HepG2 (cell line): ENCODE results near the gene TCTA. TPM values are rescaled to one million over a fixed set of nuclear protein-coding genes. Genes with fewer than 3 reads are reported as not detected.

Experiments
- ATAC-seq: fragments of 200-7000 bp; cut with Tn5 transposase; 3 replicates; pipeline ENCODE4 v1.9.1; 2020; ENCODE audit warnings: mild to moderate bottlenecking, moderate library complexity
- Bru-seq: library from RNA; stranded (reverse); fragments of 400-500 nt; gene quantifications from one replicate; lab custom pipeline; 2021; lab: Mats Ljungman, UMichigan
- BruChase-seq, 2 experiments: library from RNA; stranded (reverse); fragments of 400-500 nt; gene quantifications; one replicate each; lab custom pipeline; 2021; lab: Mats Ljungman, UMichigan
- BruUV-seq: library from RNA; stranded (reverse); fragments of 400-500 nt; replicated peaks from 2 replicates; lab custom pipeline; 2021; lab: Mats Ljungman, UMichigan
- CTCF ChIA-PET: fragments of 300-600 bp; formaldehyde crosslinking; extraction: SDS; loops from one replicate; lab custom pipeline; 2021; ENCODE audit warnings: low total read pairs, inconsistent platforms, low intra/inter-chr PET ratio; lab: Yijun Ruan, JAX
- POLR2A ChIA-PET: fragments of 350-600 bp; sonication (Branson Sonifier 250); formaldehyde crosslinking; loops from one replicate; lab custom pipeline; 2020; ENCODE audit warnings: antibody characterized with exemption, inconsistent platforms; lab: Yijun Ruan, JAX
- DNase-seq: peaks from one replicate; pipeline ENCODE4 v3.0.0-alpha.2; 2015; ENCODE audit warnings: low spot score
- FAIRE-seq: peaks from 3 replicates; lab custom pipeline; 2011; peaks lifted over from hg19 to GRCh38; lab: Jason Lieb, UNC
- H2AFZ ChIP-seq: one replicate; pipeline ENCODE4 v1.6.1; 2011; ENCODE audit warnings: low read length, inconsistent platforms
- H3K27ac ChIP-seq: fragments of 300-600 bp; 3 replicates; pipeline ENCODE4 v1.8.0; 2011; ENCODE audit warnings: mixed run types, mild to moderate bottlenecking, mixed read lengths, low read length, inconsistent platforms; ENCODE audit not compliant: insufficient read depth; ENCODE audit errors: extremely low read length
- H3K27me3 ChIP-seq, 2 experiments: fragments of 200-600 bp in 1 of 2; 2 replicates in 1 of 2; 3 replicates in 1 of 2; pipeline versions ENCODE4 v1.6.0 to v1.8.0; 2011; ENCODE audit warnings: low read length in 2 of 2, mild to moderate bottlenecking in 2 of 2, moderate library complexity in 2 of 2, inconsistent platforms in 1 of 2; ENCODE audit not compliant: insufficient read depth in 2 of 2, control insufficient read depth in 1 of 2
- H3K36me3 ChIP-seq, 2 experiments: fragments of 200-600 bp in 1 of 2; replicated peaks in 1 of 2; 2 replicates in 1 of 2; 3 replicates in 1 of 2; pipeline versions ENCODE4 v1.5.1 to v1.8.0; 2011; ENCODE audit warnings: low read length in 2 of 2, inconsistent platforms in 1 of 2; ENCODE audit not compliant: insufficient read depth in 2 of 2, control insufficient read depth in 1 of 2
- H3K4me1 ChIP-seq: 2 replicates; pipeline ENCODE4 v1.5.1; 2012; ENCODE audit warnings: low read length, inconsistent platforms; ENCODE audit not compliant: insufficient read depth
- H3K4me2 ChIP-seq: 2 replicates; pipeline ENCODE4 v1.6.0; 2011; ENCODE audit warnings: low read depth, low read length, inconsistent platforms
- H3K4me3 ChIP-seq, 3 experiments: fragments of 200-600 bp in 1 of 3; sonication (generic), shearing (Covaris generic) in 1 of 3; replicated peaks in 1 of 3; 2 replicates each; pipeline ENCODE4 v1.5.1; 2011 to 2016; ENCODE audit warnings: low read length in 3 of 3, inconsistent platforms in 2 of 3, low read depth in 2 of 3, mild to moderate bottlenecking in 2 of 3, control low read depth in 1 of 3, mixed read lengths in 1 of 3; ENCODE audit not compliant: insufficient read depth in 1 of 3
- H3K79me2 ChIP-seq: one replicate; pipeline ENCODE4 v1.6.1; 2011; ENCODE audit warnings: low read length, inconsistent platforms; ENCODE audit not compliant: insufficient read depth
- H3K9ac ChIP-seq: 2 replicates; pipeline ENCODE4 v1.6.0; 2011; ENCODE audit warnings: mild to moderate bottlenecking, low read depth, low read length, inconsistent platforms; ENCODE audit not compliant: insufficient read depth
- H3K9me3 ChIP-seq: 2 replicates; pipeline ENCODE4 v1.5.1; 2012; ENCODE audit warnings: mild to moderate bottlenecking, low read length
- H4K20me1 ChIP-seq: 2 replicates; pipeline ENCODE4 v1.6.0; 2011; ENCODE audit warnings: inconsistent platforms, mild to moderate bottlenecking, low read length, moderate library complexity; ENCODE audit not compliant: insufficient read depth
- FLYWCH1 ChIP-seq: sonication (generic); formaldehyde crosslinking; IDR thresholded peaks from 2 replicates; pipeline ENCODE4 v1.8.1; 2023; ENCODE audit warnings: mild to moderate bottlenecking, missing genetic modification reagents
- GATA4 ChIP-seq: sonication (generic); IDR thresholded peaks from 2 replicates; pipeline ENCODE4 v1.6.1; 2016; ENCODE audit warnings: antibody characterized with exemption, low read depth, borderline replicate concordance
- ISL2 ChIP-seq: sonication (generic); formaldehyde crosslinking; IDR thresholded peaks from 2 replicates; pipeline ENCODE4 v1.5.0; 2020; ENCODE audit warnings: missing genetic modification reagents
- MAFF ChIP-seq: IDR thresholded peaks from 2 replicates; pipeline ENCODE4 v1.6.1; 2011; ENCODE audit warnings: low read depth, low read length, improper control_type of control experiment
- ONECUT2 ChIP-seq: sonication (generic); formaldehyde crosslinking; IDR thresholded peaks from 2 replicates; pipeline ENCODE4 v1.4.0; 2020; ENCODE audit warnings: missing genetic modification reagents
- PAWR ChIP-seq: sonication (generic); formaldehyde crosslinking; IDR thresholded peaks from 2 replicates; pipeline ENCODE4 v1.4.0; 2020; ENCODE audit warnings: missing genetic modification reagents, mild to moderate bottlenecking, borderline replicate concordance
- RAD21 ChIP-seq: fragments of 450-650 bp; formaldehyde crosslinking; IDR thresholded peaks from 2 replicates; pipeline ENCODE4 v1.5.0; 2020; ENCODE audit warnings: mild to moderate bottlenecking
- SUZ12 ChIP-seq: fragments of 150-350 bp; IDR thresholded peaks from 2 replicates; pipeline ENCODE4 v1.6.1; 2014; ENCODE audit warnings: low read depth, low read length
- ZNF124 ChIP-seq: sonication (generic); formaldehyde crosslinking; IDR thresholded peaks from 2 replicates; pipeline ENCODE4 v1.4.0; 2020; ENCODE audit warnings: missing genetic modification reagents
- ZNF205 ChIP-seq: IDR thresholded peaks from 2 replicates; pipeline ENCODE4 v1.6.1; 2018; ENCODE audit warnings: missing biosample characterization, missing genetic modification reagents
- ZNF354B ChIP-seq: sonication (generic); formaldehyde crosslinking; IDR thresholded peaks from 2 replicates; pipeline ENCODE4 v1.8.0; 2022; ENCODE audit warnings: mild to moderate bottlenecking, missing genetic modification reagents
- ZNF432 ChIP-seq: sonication (generic); formaldehyde crosslinking; IDR thresholded peaks from 2 replicates; pipeline ENCODE4 v1.5.0; 2020; ENCODE audit warnings: missing genetic modification reagents, mild to moderate bottlenecking, borderline replicate concordance
- ZNF891 ChIP-seq: sonication (generic); formaldehyde crosslinking; IDR thresholded peaks from 2 replicates; pipeline ENCODE4 v1.5.0; 2020; ENCODE audit warnings: mild to moderate bottlenecking, missing genetic modification reagents
- WGBS: methylation state at CpG from one replicate; pipeline ENCODE4 v1.1.6; 2017; ENCODE audit warnings: low lambda C conversion rate; 5-methylcytosine and 5-hydroxymethylcytosine counted together
- in situ Hi-C: cut with HindIII; loops from 2 replicates; pipeline ENCODE4 v1.10.0; 2017; ENCODE audit warnings: low pct_unique_long_range_greater_than_20kb; ENCODE audit not compliant: extremely low pct_ligation_motif_present
- intact Hi-C: fragments of 100-400 bp; cut with micrococcal nuclease; formaldehyde crosslinking; loops from one replicate; pipeline ENCODE4 v1.10.0; 2022; ENCODE audit not compliant: unreplicated experiment
- long read RNA-seq, 2 experiments: library from RNA in 1 of 2; library from polyadenylated mRNA in 1 of 2; stranded (forward) in 1 of 2; unstranded in 1 of 2; transcript quantifications; one replicate each; pipeline ENCODE4 v2.0.0, GENCODE V29; 2019 to 2022
- polyA minus RNA-seq, 3 experiments: library from RNA; depleted of rRNA, polyadenylated mRNA; stranded (reverse); fragments of >200 nt; gene quantifications; 2 replicates each; pipeline ENCODE4 v1.2.3, GENCODE V29; 2011; ENCODE audit warnings: low replicate concordance in 1 of 3
- polyA plus RNA-seq, 8 experiments: library from polyadenylated mRNA; depleted of rRNA in 3 of 8; stranded (reverse) in 7 of 8; unstranded in 1 of 8; fragments of >200 nt; fragmentation: Illumina TruSeq in 4 of 8; extraction: Trizol in 4 of 8; gene quantifications; 2 replicates each; pipeline versions ENCODE4 v1.2.1 to v1.2.3, GENCODE V29; 2011 to 2016; ENCODE audit warnings: low read depth in 4 of 8, missing spikeins in 1 of 8, mixed read lengths in 1 of 8; ENCODE audit not compliant: insufficient read depth in 1 of 8
- total RNA-seq, 5 experiments: library from RNA; depleted of rRNA; stranded (reverse); fragments of >200 nt; fragmentation: Illumina TruSeq; extraction: Trizol; gene quantifications; 2 replicates each; pipeline ENCODE4 v1.2.3, GENCODE V29; 2016; ENCODE audit warnings: low read depth in 1 of 5
- TF ChIP-seq, protein P1 (sequence below): sonication (generic); formaldehyde crosslinking; IDR thresholded peaks from 2 replicates; pipeline ENCODE4 v1.4.0; 2020; ENCODE audit warnings: missing genetic modification reagents
- TF ChIP-seq, protein P2 (sequence below): sonication (generic); formaldehyde crosslinking; IDR thresholded peaks from 2 replicates; pipeline ENCODE4 v1.9.0; 2022; ENCODE audit warnings: missing genetic modification reagents, mild to moderate bottlenecking, borderline replicate concordance

TCTA gene, protein sequence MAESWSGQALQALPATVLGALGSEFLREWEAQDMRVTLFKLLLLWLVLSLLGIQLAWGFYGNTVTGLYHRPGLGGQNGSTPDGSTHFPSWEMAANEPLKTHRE
- total RNA-seq (2016; rRNA removed; fragmentation: Illumina TruSeq; extraction: Trizol): 6.7 and 8.3 TPM in 2 replicates
- total RNA-seq (2016; cell fraction: cytosol; rRNA removed; fragmentation: Illumina TruSeq; extraction: Trizol; ENCODE audit: low read depth): 3.9 and 5.0 TPM in 2 replicates
- 7.2 and 7.8 TPM in 2 replicates for total RNA-seq (2016; cell fraction: insoluble cytoplasmic fraction; rRNA removed; fragmentation: Illumina TruSeq; extraction: Trizol)
- total RNA-seq (2016; cell fraction: membrane; rRNA removed; fragmentation: Illumina TruSeq; extraction: Trizol): 10.0 and 10.7 TPM in 2 replicates
- 5.5 and 6.8 TPM in 2 replicates for total RNA-seq (2016; cell fraction: nucleus; rRNA removed; fragmentation: Illumina TruSeq; extraction: Trizol)
- polyA plus RNA-seq (2011; rRNA removed): 13.2 and 14.0 TPM in 2 replicates
- polyA plus RNA-seq (2011; cell fraction: cytosol; rRNA removed): 11.5 and 14.0 TPM in 2 replicates
- polyA plus RNA-seq (2011; cell fraction: nucleus; rRNA removed): 8.3 and 12.0 TPM in 2 replicates
- 6.6 and 7.1 TPM in 2 replicates for polyA plus RNA-seq (2012)
- polyA plus RNA-seq (2016; cell fraction: cytosol; fragmentation: Illumina TruSeq; extraction: Trizol; ENCODE audit: low read depth): 6.2 and 6.7 TPM in 2 replicates
- polyA plus RNA-seq (2016; cell fraction: insoluble cytoplasmic fraction; fragmentation: Illumina TruSeq; extraction: Trizol; ENCODE audit: low read depth): 10.5 and 11.0 TPM in 2 replicates
- polyA plus RNA-seq (2016; cell fraction: membrane; fragmentation: Illumina TruSeq; extraction: Trizol; ENCODE audit: low read depth): 11.6 and 12.6 TPM in 2 replicates
- polyA plus RNA-seq (2016; cell fraction: nucleus; fragmentation: Illumina TruSeq; extraction: Trizol; ENCODE audit: insufficient read depth, low read depth): 15.5 and 16.4 TPM in 2 replicates
- 21.6 and 54.5 TPM in 2 replicates for polyA minus RNA-seq (2011; rRNA and poly(A)+ RNA removed; ENCODE audit: low replicate concordance)
- polyA minus RNA-seq (2011; cell fraction: cytosol; rRNA and poly(A)+ RNA removed): 3.4 and 4.5 TPM in 2 replicates
- 11.6 and 15.8 TPM in 2 replicates for polyA minus RNA-seq (2011; cell fraction: nucleus; rRNA and poly(A)+ RNA removed)
- percentile 75 among the genes with signal in this experiment for Bru-seq, nascent RNA
- BruChase-seq, experiment 1, labeled RNA remaining after a 6-hour chase: percentile 64 among the genes with signal in this experiment
- BruChase-seq, experiment 2, labeled RNA remaining after a 2-hour chase: percentile 61 among the genes with signal in this experiment
- long read RNA-seq, experiment 1, transcript TCTA-201 (3 exons, 2,146 nt): major isoform, 9 of 12 reads
- long read RNA-seq, experiment 1, partial matches to known transcripts: 0 of 12 reads
- long read RNA-seq, experiment 1, other reads (novel, unspliced or antisense): 3 of 12 reads
- long read RNA-seq, experiment 2, transcript TCTA-201 (3 exons, 2,146 nt): major isoform, 18 of 22 reads
- long read RNA-seq, experiment 2, partial matches to known transcripts: 3 of 22 reads
- long read RNA-seq, experiment 2, other reads (novel, unspliced or antisense): 1 of 22 reads

DNA sequence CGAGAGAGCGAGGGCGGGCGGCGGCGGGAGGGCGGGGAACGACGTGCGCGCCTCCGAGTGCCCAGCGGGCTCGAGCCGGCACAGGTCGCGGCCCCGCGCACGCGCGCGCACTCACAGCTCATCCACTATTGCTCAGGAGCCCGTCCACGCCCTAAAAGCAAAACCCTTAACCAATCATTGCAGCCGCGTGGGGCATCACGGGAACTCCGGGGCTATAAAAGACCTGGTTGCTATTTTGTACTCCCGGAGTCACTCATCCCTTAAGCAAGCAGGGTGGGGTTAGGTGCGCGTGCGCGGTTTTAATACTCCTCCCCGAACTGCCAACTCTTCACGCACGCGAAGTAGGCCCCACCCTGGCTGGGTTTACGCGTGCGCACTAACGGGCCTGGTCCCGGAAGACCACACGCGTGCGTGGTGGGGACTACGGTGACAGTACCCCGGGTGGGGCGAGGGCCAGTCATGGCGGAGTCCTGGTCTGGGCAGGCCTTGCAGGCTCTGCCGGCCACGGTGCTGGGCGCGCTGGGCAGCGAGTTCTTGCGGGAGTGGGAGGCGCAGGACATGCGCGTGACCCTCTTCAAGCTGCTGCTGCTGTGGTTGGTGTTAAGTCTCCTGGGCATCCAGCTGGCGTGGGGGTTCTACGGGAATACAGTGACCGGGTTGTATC lies at the start of gene TCTA, which contains the start of gene RHOA:
TSS of gene TCTA (plus strand) at position 456 of the 664 bp plus-strand sequence. CDS start at position 460, 4 bp downstream.
TSS of gene RHOA (minus strand) at position 9 of the 664 bp plus-strand sequence. CDS start 36,387 bp downstream, outside the sequence.
- peak within 1 kb of the TSS; percentile 81 to 93 (median 90) for H3K4me3 ChIP-seq
- in situ Hi-C loops (no loop called here), intact Hi-C loops (loop anchor here (1.0 to 5.0 kb wide), 4 partner anchors 37 to 320 kb away; partner anchors contain the start of genes GPX1, QRICH1 and USP4)
- peaks cover 59% of the 10 kb centered on the region for H3K79me2 ChIP-seq
- H3K36me3 ChIP-seq: peaks cover 0 to 6% of the 10 kb centered on the region in 2 experiments; a peak in 2 of 5 replicates
- no peaks in the 10 kb centered on the region; a peak in 1 of 5 replicates for H3K27me3 ChIP-seq
- no peaks in the 10 kb centered on the region for H3K9me3 ChIP-seq
- peak within 1 kb of the TSS; percentile 91 for H3K27ac ChIP-seq
- FAIRE-seq (peak; percentile 90), DNase-seq (peak; percentile 99), ATAC-seq (peak; percentile 90)
- 0% methylated on average over 3 of the region's 62 CpGs for WGBS
- TSS peak; percentile 76 for BruUV-seq
- ChIA-PET POLR2A (interaction anchor here (0.6 to 2.9 kb wide), 24 partner anchors 8 to 515 kb away, joined by 3 to 48 read pairs (median 4); partner anchors contain the start of genes AMT, BSN, DAG1 and GPX1), CTCF (no interaction called here)
- peaks cover 32% of the 10 kb centered on the region for H4K20me1 ChIP-seq
- peaks cover 47% of the 10 kb centered on the region for H3K4me1 ChIP-seq
- H2AFZ ChIP-seq: no peak within 1 kb of the TSS
- H3K9ac ChIP-seq: peak within 1 kb of the TSS; percentile 98
- H3K4me2 ChIP-seq: peak within 1 kb of the TSS; percentile 98
- TF ChIP-seq RAD21: peak; percentile 30; the same call in 1 of the 2 replicates
- peak; percentile 68; the same call in 1 of the 2 replicates for TF ChIP-seq ZNF891 (CRISPR knock-in tag)
- no peak for TF ChIP-seq PAWR (CRISPR knock-in tag)
- peak; percentile 82; the same call in 1 of the 2 replicates for TF ChIP-seq ZNF205
- TF ChIP-seq ONECUT2 (CRISPR knock-in tag): no peak
- peak; percentile 31; the same call in 1 of the 2 replicates for TF ChIP-seq ISL2 (CRISPR knock-in tag)
- peak; percentile 64; the same call in 1 of the 2 replicates for TF ChIP-seq GATA4
- no peak for TF ChIP-seq MAFF
- peak; percentile 45 for TF ChIP-seq SUZ12
- TF ChIP-seq ZNF432 (CRISPR knock-in tag): no peak
- peak; percentile 76; the same call in 1 of the 2 replicates for TF ChIP-seq ZNF354B
- TF ChIP-seq, protein P1, sequence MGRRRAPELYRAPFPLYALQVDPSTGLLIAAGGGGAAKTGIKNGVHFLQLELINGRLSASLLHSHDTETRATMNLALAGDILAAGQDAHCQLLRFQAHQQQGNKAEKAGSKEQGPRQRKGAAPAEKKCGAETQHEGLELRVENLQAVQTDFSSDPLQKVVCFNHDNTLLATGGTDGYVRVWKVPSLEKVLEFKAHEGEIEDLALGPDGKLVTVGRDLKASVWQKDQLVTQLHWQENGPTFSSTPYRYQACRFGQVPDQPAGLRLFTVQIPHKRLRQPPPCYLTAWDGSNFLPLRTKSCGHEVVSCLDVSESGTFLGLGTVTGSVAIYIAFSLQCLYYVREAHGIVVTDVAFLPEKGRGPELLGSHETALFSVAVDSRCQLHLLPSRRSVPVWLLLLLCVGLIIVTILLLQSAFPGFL (CRISPR knock-in tag): no peak
- no peak for TF ChIP-seq FLYWCH1 (CRISPR knock-in tag)
- peak; percentile 29; the same call in 1 of the 2 replicates for TF ChIP-seq ZNF124 (CRISPR knock-in tag)
- TF ChIP-seq, protein P2, sequence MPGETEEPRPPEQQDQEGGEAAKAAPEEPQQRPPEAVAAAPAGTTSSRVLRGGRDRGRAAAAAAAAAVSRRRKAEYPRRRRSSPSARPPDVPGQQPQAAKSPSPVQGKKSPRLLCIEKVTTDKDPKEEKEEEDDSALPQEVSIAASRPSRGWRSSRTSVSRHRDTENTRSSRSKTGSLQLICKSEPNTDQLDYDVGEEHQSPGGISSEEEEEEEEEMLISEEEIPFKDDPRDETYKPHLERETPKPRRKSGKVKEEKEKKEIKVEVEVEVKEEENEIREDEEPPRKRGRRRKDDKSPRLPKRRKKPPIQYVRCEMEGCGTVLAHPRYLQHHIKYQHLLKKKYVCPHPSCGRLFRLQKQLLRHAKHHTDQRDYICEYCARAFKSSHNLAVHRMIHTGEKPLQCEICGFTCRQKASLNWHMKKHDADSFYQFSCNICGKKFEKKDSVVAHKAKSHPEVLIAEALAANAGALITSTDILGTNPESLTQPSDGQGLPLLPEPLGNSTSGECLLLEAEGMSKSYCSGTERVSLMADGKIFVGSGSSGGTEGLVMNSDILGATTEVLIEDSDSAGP (CRISPR knock-in tag): peak; percentile 85; the same call in 1 of the 2 replicates
